Muscle of leg (tissue), 11 donors: Measurements from ENCODE around the gene TEX261. TPM values are rescaled to one million over a fixed set of nuclear protein-coding genes. Genes with fewer than 3 reads are reported as not detected.
"Not testable (repeated sequence)": the region's sequence is repeated elsewhere in the genome, so short reads cannot be mapped to it uniquely, and the experiment has no call there.

Experiments
- DNase-seq: peaks from one replicate; pipeline ENCODE4 v3.0.0; 2013
- H3K27ac ChIP-seq: one replicate; pipeline ENCODE4 v1.5.1; 2013; ENCODE audit warnings: mild to moderate bottlenecking, low read length, control low read depth
- H3K27me3 ChIP-seq: one replicate; pipeline ENCODE4 v1.6.1; 2013; ENCODE audit warnings: low read length; ENCODE audit not compliant: control insufficient read depth, insufficient read depth
- H3K36me3 ChIP-seq: one replicate; pipeline ENCODE4 v1.6.1; 2013; ENCODE audit warnings: low read length; ENCODE audit not compliant: control insufficient read depth, insufficient read depth
- H3K4me1 ChIP-seq: one replicate; pipeline ENCODE4 v1.6.1; 2013; ENCODE audit warnings: low read length; ENCODE audit not compliant: control insufficient read depth, insufficient read depth
- H3K4me3 ChIP-seq: one replicate; pipeline ENCODE4 v1.5.1; 2013; ENCODE audit warnings: low read length, control low read depth
- H3K9me3 ChIP-seq: replicated peaks from 2 replicates; pipeline ENCODE4 v1.6.1; 2013; ENCODE audit warnings: low read depth, low read length; ENCODE audit not compliant: control insufficient read depth
- WGBS: methylation state at CpG from one replicate; pipeline ENCODE4 v1.1.5; 2013; ENCODE audit warnings: missing lambda C conversion rate; ENCODE audit not compliant: insufficient coverage; 5-methylcytosine and 5-hydroxymethylcytosine counted together
- polyA plus RNA-seq, 8 donors: library from polyadenylated mRNA; unstranded; fragments of 120-200 nt; gene quantifications; one replicate each; pipeline versions ENCODE4 v1.2.1 to v1.2.3, GENCODE V29; 2013; ENCODE audit warnings: inconsistent platforms in 1 of 8, low replicate concordance in 1 of 8; ENCODE audit not compliant: insufficient read length in 8 of 8, insufficient read depth in 1 of 8
- total RNA-seq: library from RNA; stranded (reverse); fragments of 120-200 nt; gene quantifications from one replicate; pipeline ENCODE4 v1.2.4, GENCODE V29; 2013

Gene TEX261
- total and polyA plus RNA-seq, 9 donors, result 16.0 to 41.8 (median 35.3) TPM

GRCh38 chr2:71011786-71012185, 17.1 kb upstream of the TEX261 start:
- not testable (repeated sequence) for H3K27ac ChIP-seq, H3K4me3 ChIP-seq, H3K4me1 ChIP-seq, DNase-seq, H3K9me3 ChIP-seq, H3K36me3 ChIP-seq, H3K27me3 ChIP-seq
- 11% methylated on average over 4 of the region's 6 CpGs for WGBS

GRCh38 chr2:71008342-71008741, 13.7 kb upstream of the TEX261 start:
- Histone ChIP-seq H3K36me3 (no peaks in the 10 kb centered on the region), H3K27me3 (peaks cover 4% of the 10 kb centered on the region), H3K9me3 (no peaks in the 10 kb centered on the region), H3K4me1 (no peaks in the 10 kb centered on the region), H3K27ac (no peak overlapping the region), H3K4me3 (no peak overlapping the region)
- WGBS, result 83% methylated on average over 11 of the region's 13 CpGs
- no peak for DNase-seq

GRCh38 chr2:71006955-71007799, 12.5 kb upstream of the TEX261 start:
- Histone ChIP-seq H3K27me3 (peaks cover 7% of the 10 kb centered on the region), H3K36me3 (no peaks in the 10 kb centered on the region), H3K27ac (no peak overlapping the region), H3K4me3 (no peak overlapping the region), H3K4me1 (no peaks in the 10 kb centered on the region), H3K9me3 (no peaks in the 10 kb centered on the region)
- DNase-seq, result no peak
- 87% methylated on average over 3 of the region's 5 CpGs for WGBS

GRCh38 chr2:71006323-71006722, 11.7 kb upstream of the TEX261 start:
- 50% methylated on average over 1 of the region's 2 CpGs for WGBS

GRCh38 chr2:71005271-71006202, 10.9 kb upstream of the TEX261 start:
- Histone ChIP-seq H3K27ac (no peak overlapping the region), H3K4me1 (peaks cover 8% of the 10 kb centered on the region), H3K36me3 (no peaks in the 10 kb centered on the region), H3K9me3 (no peaks in the 10 kb centered on the region), H3K4me3 (no peak overlapping the region), H3K27me3 (peaks cover 14% of the 10 kb centered on the region)
- DNase-seq, result no peak
- WGBS, result 78% methylated on average over 9 of the region's 10 CpGs

More at GRCh38 chr2:71006323-71006722, 11.7 kb upstream of the TEX261 start:
- Histone ChIP-seq H3K9me3 (no peaks in the 10 kb centered on the region), H3K4me1 (peaks cover 2% of the 10 kb centered on the region), H3K36me3 (no peaks in the 10 kb centered on the region), H3K27me3 (peaks cover 13% of the 10 kb centered on the region), H3K27ac (no peak overlapping the region), H3K4me3 (no peak overlapping the region)
- no peak for DNase-seq

GRCh38 chr2:71004857-71005256, 10.2 kb upstream of the TEX261 start:
- no peak for DNase-seq
- H3K4me1 ChIP-seq, result peaks cover 8% of the 10 kb centered on the region
- H3K4me3 ChIP-seq, result no peak overlapping the region
- no peak overlapping the region for H3K27ac ChIP-seq
- H3K36me3 ChIP-seq, result no peaks in the 10 kb centered on the region
- peaks cover 14% of the 10 kb centered on the region for H3K27me3 ChIP-seq
- WGBS, result 87% methylated on average over 5 of the region's 6 CpGs
- no peaks in the 10 kb centered on the region for H3K9me3 ChIP-seq

GRCh38 chr2:71003966-71004755, 9.5 kb upstream of the TEX261 start:
- peaks cover 14% of the 10 kb centered on the region for H3K27me3 ChIP-seq
- peaks cover 8% of the 10 kb centered on the region for H3K4me1 ChIP-seq
- H3K27ac ChIP-seq, result no peak overlapping the region
- DNase-seq, result no peak
- no peak overlapping the region for H3K4me3 ChIP-seq
- H3K36me3 ChIP-seq, result no peaks in the 10 kb centered on the region
- no peaks in the 10 kb centered on the region for H3K9me3 ChIP-seq
- 77% methylated on average over 7 of the region's 11 CpGs for WGBS

- 82% methylated on average over 6 of the region's 6 CpGs for WGBS
- Histone ChIP-seq H3K4me3 (no peak overlapping the region), H3K4me1 (peaks cover 8% of the 10 kb centered on the region), H3K27me3 (peaks cover 14% of the 10 kb centered on the region), H3K27ac (no peak overlapping the region), H3K36me3 (no peaks in the 10 kb centered on the region), H3K9me3 (no peaks in the 10 kb centered on the region)
- no peak for DNase-seq
Measured at GRCh38 chr2:71003396-71003795, 8.7 kb upstream of the TEX261 start.

- Histone ChIP-seq H3K4me3 (no peak overlapping the region), H3K27ac (no peak overlapping the region), H3K9me3 (no peaks in the 10 kb centered on the region), H3K36me3 (no peaks in the 10 kb centered on the region), H3K27me3 (peaks cover 14% of the 10 kb centered on the region), H3K4me1 (peaks cover 8% of the 10 kb centered on the region)
- 29% methylated on average over 1 of the region's 11 CpGs for WGBS
- no peak for DNase-seq
Measured at GRCh38 chr2:71001981-71002570, 7.4 kb upstream of the TEX261 start.
